GM23248 (cell line): Measurements from ENCODE around the gene CXCR5. TPM values are rescaled to one million over a fixed set of nuclear protein-coding genes. Genes with fewer than 3 reads are reported as not detected.

Experiments used
- DNase-seq: peaks from one replicate; pipeline ENCODE4 v3.0.0-alpha.2; 2015
- H2AFZ ChIP-seq: fragments of 200-600 bp; sonication (generic); 2 replicates; pipeline ENCODE4 v1.6.1; 2016; ENCODE audit warnings: antibody characterized with exemption
- H3F3A ChIP-seq: fragments of 200-600 bp; sonication (generic); 2 replicates; pipeline ENCODE4 v1.6.1; 2016; ENCODE audit warnings: mild to moderate bottlenecking, antibody characterized with exemption, mixed run types; ENCODE audit not compliant: insufficient read depth
- H3K27ac ChIP-seq: fragments of 200-600 bp; sonication (generic); 2 replicates; pipeline ENCODE4 v1.5.1; 2016; ENCODE audit warnings: mild to moderate bottlenecking
- H3K27me3 ChIP-seq: fragments of 200-600 bp; sonication (generic); replicated peaks from 2 replicates; pipeline ENCODE4 v1.6.1; 2016; ENCODE audit warnings: mild to moderate bottlenecking; ENCODE audit not compliant: insufficient read depth
- H3K36me3 ChIP-seq: fragments of 200-600 bp; sonication (generic); 2 replicates; pipeline ENCODE4 v1.6.1; 2016; ENCODE audit warnings: low read depth, mild to moderate bottlenecking
- H3K4me1 ChIP-seq: fragments of 200-600 bp; sonication (generic); 2 replicates; pipeline ENCODE4 v1.6.1; 2016; ENCODE audit warnings: mild to moderate bottlenecking; ENCODE audit not compliant: insufficient read depth
- H3K4me2 ChIP-seq: fragments of 200-600 bp; sonication (generic); one replicate; pipeline ENCODE4 v1.6.1; 2016; ENCODE audit warnings: mild to moderate bottlenecking; ENCODE audit not compliant: unreplicated experiment
- H3K4me3 ChIP-seq: fragments of 200-600 bp; sonication (generic); 2 replicates; pipeline ENCODE4 v1.5.1; 2016; ENCODE audit warnings: mild to moderate bottlenecking
- H3K79me2 ChIP-seq: fragments of 200-600 bp; sonication (generic); 2 replicates; pipeline ENCODE4 v1.6.1; 2016; ENCODE audit warnings: mild to moderate bottlenecking; ENCODE audit not compliant: insufficient read depth
- H3K9ac ChIP-seq: fragments of 200-600 bp; sonication (generic); 2 replicates; pipeline ENCODE4 v1.6.1; 2016; ENCODE audit warnings: mild to moderate bottlenecking
- H3K9me2 ChIP-seq: fragments of 200-600 bp; sonication (generic); 2 replicates; pipeline ENCODE4 v1.6.1; 2016; ENCODE audit warnings: mixed run types, mild to moderate bottlenecking, moderate library complexity; ENCODE audit not compliant: insufficient read depth
- H3K9me3 ChIP-seq: fragments of 200-600 bp; sonication (generic); one replicate; pipeline ENCODE4 v1.6.1; 2017; ENCODE audit warnings: low read depth
- H4K20me1 ChIP-seq: fragments of 200-600 bp; sonication (generic); 2 replicates; pipeline ENCODE4 v1.6.0; 2016; ENCODE audit not compliant: insufficient read depth
- EZH2 ChIP-seq: fragments of 200-600 bp; sonication (generic); IDR thresholded peaks from 2 replicates; pipeline ENCODE4 v1.6.1; 2018; ENCODE audit warnings: antibody characterized with exemption, mild to moderate bottlenecking; ENCODE audit not compliant: insufficient read depth, poor library complexity, severe bottlenecking
- EZH2phosphoT487 ChIP-seq: fragments of 200-600 bp; sonication (generic); IDR thresholded peaks from 2 replicates; pipeline ENCODE4 v1.6.1; 2018; ENCODE audit warnings: antibody characterized with exemption, moderate library complexity, mild to moderate bottlenecking, low read depth; ENCODE audit not compliant: insufficient read depth
- WGBS, 2 experiments: methylation state at CpG; one replicate each; pipeline ENCODE4 v1.1.6; 2015 to 2017; ENCODE audit warnings: low lambda C conversion rate in 2 of 2, low coverage in 1 of 2; ENCODE audit errors: missing lambda C conversion rate in 2 of 2; 5-methylcytosine and 5-hydroxymethylcytosine counted together
- in situ Hi-C: fragments of 300-500 bp; cut with MboI; formaldehyde crosslinking; loops from 2 replicates; pipeline ENCODE4 v1.15.0; 2020
- polyA plus RNA-seq: library from polyadenylated mRNA; unstranded; fragments of >200 nt; fragmentation: Nextera tagmentation; extraction: Ambion mirVana; gene quantifications from 2 replicates; pipeline ENCODE4 v1.2.1, GENCODE V29; 2016
- total RNA-seq: library from RNA; depleted of rRNA; stranded (reverse); fragments of >200 nt; shearing (Covaris generic); gene quantifications from 2 replicates; pipeline ENCODE4 v1.2.3, GENCODE V29; 2014

CXCR5 gene
- total and polyA plus RNA-seq, 2 experiments from 2014 or later, result not detected

- Histone ChIP-seq H3K27ac (peak overlapping the region; percentile 99), H3K4me3 (no peak overlapping the region), H3K4me2 (peak overlapping the region; percentile 20), H3F3A (peaks cover 55% of the 10 kb centered on the region), H3K79me2 (peaks cover 67% of the 10 kb centered on the region), H3K9me2 (no peaks in the 10 kb centered on the region), H3K9ac (peak overlapping the region; percentile 90), H3K27me3 (no peaks in the 10 kb centered on the region), H2AFZ (no peak overlapping the region), H4K20me1 (no peaks in the 10 kb centered on the region), H3K4me1 (peaks cover 83% of the 10 kb centered on the region), H3K9me3 (no peaks in the 10 kb centered on the region), H3K36me3 (no peaks in the 10 kb centered on the region)
- no peak for DNase-seq
- no peak for TF ChIP-seq EZH2phosphoT487
- no peak for TF ChIP-seq EZH2
- in situ Hi-C loops, result no loop called here
- 47 to 55% methylated on average over 11 to 15 of the region's 15 CpGs for WGBS, 2 experiments
Measured at GRCh38 chr11:118914178-118914918, 30.7 kb downstream of the CXCR5 start.

GRCh38 chr11:118914987-118915386 lies 31.3 kb downstream of the CXCR5 start:
- no peaks in the 10 kb centered on the region for H3K9me2 ChIP-seq
- no peaks in the 10 kb centered on the region for H3K9me3 ChIP-seq
- no peak overlapping the region for H2AFZ ChIP-seq
- peaks cover 60% of the 10 kb centered on the region for H3F3A ChIP-seq
- H3K36me3 ChIP-seq, result no peaks in the 10 kb centered on the region
- in situ Hi-C loops, result no loop called here
- no peaks in the 10 kb centered on the region for H4K20me1 ChIP-seq
- H3K27me3 ChIP-seq, result no peaks in the 10 kb centered on the region
- peak overlapping the region; percentile 20 for H3K4me2 ChIP-seq
- H3K4me1 ChIP-seq, result peaks cover 86% of the 10 kb centered on the region
- no peak overlapping the region for H3K4me3 ChIP-seq
- peak overlapping the region; percentile 90 for H3K9ac ChIP-seq
- peak overlapping the region; percentile 99 for H3K27ac ChIP-seq
- peaks cover 67% of the 10 kb centered on the region for H3K79me2 ChIP-seq
- DNase-seq, result no peak
- TF ChIP-seq EZH2phosphoT487, result no peak
- TF ChIP-seq EZH2, result no peak
- WGBS, 2 experiments, result 94 to 99% methylated on average over 4 of the region's 4 CpGs

GRCh38 chr11:118915396-118915795 lies 31.7 kb downstream of the CXCR5 start:
- H3K79me2 ChIP-seq, result peaks cover 69% of the 10 kb centered on the region
- in situ Hi-C loops, result no loop called here
- no peaks in the 10 kb centered on the region for H3K9me3 ChIP-seq
- no peaks in the 10 kb centered on the region for H3K27me3 ChIP-seq
- no peak overlapping the region for H2AFZ ChIP-seq
- peaks cover 64% of the 10 kb centered on the region for H3F3A ChIP-seq
- H4K20me1 ChIP-seq, result no peaks in the 10 kb centered on the region
- H3K9me2 ChIP-seq, result no peaks in the 10 kb centered on the region
- TF ChIP-seq EZH2phosphoT487, result no peak
- no peak for TF ChIP-seq EZH2
- H3K4me2 ChIP-seq, result peak overlapping the region; percentile 20
- no peaks in the 10 kb centered on the region for H3K36me3 ChIP-seq
- 96 to 100% methylated on average over 2 of the region's 2 CpGs for WGBS, 2 experiments
- peak overlapping the region; percentile 99 for H3K27ac ChIP-seq
- H3K4me3 ChIP-seq, result no peak overlapping the region
- DNase-seq, result no peak
- peak overlapping the region; percentile 90 for H3K9ac ChIP-seq
- H3K4me1 ChIP-seq, result peaks cover 88% of the 10 kb centered on the region

- no peaks in the 10 kb centered on the region for H3K9me2 ChIP-seq
- H3K4me3 ChIP-seq, result peak overlapping the region; percentile 53
- DNase-seq, result peak; percentile 26
- no peaks in the 10 kb centered on the region for H3K27me3 ChIP-seq
- WGBS, 2 experiments, result 35 to 42% methylated on average over 10 of the region's 10 CpGs
- peaks cover 91% of the 10 kb centered on the region for H3K4me1 ChIP-seq
- H3K9ac ChIP-seq, result peak overlapping the region; percentile 90
- no peaks in the 10 kb centered on the region for H3K9me3 ChIP-seq
- H3K36me3 ChIP-seq, result no peaks in the 10 kb centered on the region
- no peak overlapping the region for H2AFZ ChIP-seq
- peak overlapping the region; percentile 99 for H3K27ac ChIP-seq
- in situ Hi-C loops, result no loop called here
- H3K4me2 ChIP-seq, result peak overlapping the region; percentile 64
- no peaks in the 10 kb centered on the region for H4K20me1 ChIP-seq
- H3F3A ChIP-seq, result peaks cover 72% of the 10 kb centered on the region
- no peak for TF ChIP-seq EZH2
- no peak for TF ChIP-seq EZH2phosphoT487
- H3K79me2 ChIP-seq, result peaks cover 77% of the 10 kb centered on the region
Measured at GRCh38 chr11:118915941-118916841, 32.5 kb downstream of the CXCR5 start.
